Activated CD4-positive, alpha-beta T cell treated with anti-CD3 and anti-CD28 coated beads, Interleukin-2, amount 10 ng/mL, durations not matched to agents 24 days and 14 days (primary cell): ENCODE measurements around the gene MCM5. TPM values are rescaled to one million over a fixed set of nuclear protein-coding genes. Genes with fewer than 3 reads are reported as not detected.

ENCODE experiments used
- DNase-seq: peaks from one replicate; pipeline ENCODE4 v3.0.0; 2022
- H3K27ac Mint-ChIP-seq: one replicate; pipeline ENCODE4 v1.8.0; 2022; ENCODE audit warnings: mild to moderate bottlenecking, mixed read lengths
- H3K27me3 Mint-ChIP-seq: one replicate; pipeline ENCODE4 v1.8.0; 2022; ENCODE audit warnings: mixed read lengths
- H3K36me3 Mint-ChIP-seq: one replicate; pipeline ENCODE4 v1.8.0; 2022; ENCODE audit warnings: low read depth, mild to moderate bottlenecking, mixed read lengths
- H3K4me1 Mint-ChIP-seq: one replicate; pipeline ENCODE4 v1.8.0; 2021; ENCODE audit warnings: mixed read lengths
- H3K4me3 Mint-ChIP-seq: one replicate; pipeline ENCODE4 v1.8.0; 2022; ENCODE audit warnings: mild to moderate bottlenecking, moderate library complexity, mixed read lengths
- H3K9me3 Mint-ChIP-seq: one replicate; pipeline ENCODE4 v1.8.0; 2021; ENCODE audit warnings: mixed read lengths
- intact Hi-C: fragments of 100-400 bp; cut with micrococcal nuclease; formaldehyde crosslinking; loops from one replicate; pipeline ENCODE4 v1.15.1; 2023
- total RNA-seq: library from RNA; stranded (reverse); gene quantifications from 2 replicates; pipeline ENCODE4 v1.2.3, GENCODE V29; 2022

The MCM5 gene
- total RNA-seq, 1 donor from 2014 or later, result 343 TPM

- DNase-seq, result no peak
- Mint-ChIP-seq H3K27ac (no peak overlapping the region), H3K4me3 (no peak overlapping the region), H3K27me3 (no peaks in the 10 kb centered on the region), H3K9me3 (no peaks in the 10 kb centered on the region), H3K4me1 (peaks cover 2% of the 10 kb centered on the region), H3K36me3 (peaks cover 56% of the 10 kb centered on the region)
- intact Hi-C loops, result no loop called here
Measured at GRCh38 chr22:35422936-35423335, 23.0 kb downstream of the MCM5 start.

GRCh38 chr22:35424081-35424480 is 24.1 kb downstream of the MCM5 start:
- no peaks in the 10 kb centered on the region for H3K9me3 Mint-ChIP-seq
- intact Hi-C loops, result no loop called here
- H3K27ac Mint-ChIP-seq, result no peak overlapping the region
- no peaks in the 10 kb centered on the region for H3K27me3 Mint-ChIP-seq
- no peak overlapping the region for H3K4me3 Mint-ChIP-seq
- DNase-seq, result no peak
- peaks cover 2% of the 10 kb centered on the region for H3K4me1 Mint-ChIP-seq
- peaks cover 55% of the 10 kb centered on the region for H3K36me3 Mint-ChIP-seq

GRCh38 chr22:35424761-35425160 is 24.8 kb downstream of the MCM5 start:
- peak overlapping the region; percentile 43 for H3K27ac Mint-ChIP-seq
- H3K9me3 Mint-ChIP-seq, result no peaks in the 10 kb centered on the region
- DNase-seq, result no peak
- no peaks in the 10 kb centered on the region for H3K27me3 Mint-ChIP-seq
- intact Hi-C loops, result no loop called here
- peaks cover 2% of the 10 kb centered on the region for H3K4me1 Mint-ChIP-seq
- peaks cover 52% of the 10 kb centered on the region for H3K36me3 Mint-ChIP-seq
- H3K4me3 Mint-ChIP-seq, result no peak overlapping the region

- Mint-ChIP-seq H3K4me1 (peaks cover 2% of the 10 kb centered on the region), H3K4me3 (no peak overlapping the region), H3K36me3 (peaks cover 51% of the 10 kb centered on the region), H3K9me3 (no peaks in the 10 kb centered on the region), H3K27me3 (no peaks in the 10 kb centered on the region), H3K27ac (no peak overlapping the region)
- no peak for DNase-seq
- intact Hi-C loops, result no loop called here
Measured at GRCh38 chr22:35425546-35425945, 25.6 kb downstream of the MCM5 start.

GRCh38 chr22:35425971-35426800 is 26.2 kb downstream of the MCM5 start:
- H3K27ac Mint-ChIP-seq, result peak overlapping the region; percentile 68
- DNase-seq, result no peak
- intact Hi-C loops, result no loop called here
- peaks cover 53% of the 10 kb centered on the region for H3K36me3 Mint-ChIP-seq
- H3K4me3 Mint-ChIP-seq, result no peak overlapping the region
- peaks cover 2% of the 10 kb centered on the region for H3K4me1 Mint-ChIP-seq
- no peaks in the 10 kb centered on the region for H3K9me3 Mint-ChIP-seq
- no peaks in the 10 kb centered on the region for H3K27me3 Mint-ChIP-seq

- Mint-ChIP-seq H3K27ac (peak overlapping the region; percentile 68), H3K4me1 (peaks cover 2% of the 10 kb centered on the region), H3K9me3 (no peaks in the 10 kb centered on the region), H3K4me3 (no peak overlapping the region), H3K36me3 (peaks cover 54% of the 10 kb centered on the region), H3K27me3 (no peaks in the 10 kb centered on the region)
- DNase-seq, result no peak
- intact Hi-C loops, result no loop called here
Measured at GRCh38 chr22:35426801-35427140, 26.8 kb downstream of the MCM5 start.

- intact Hi-C loops, result loop anchor here (2.0 to 5.0 kb wide), 3 partner anchors 80 to 191 kb away; no protein-coding TSS in a partner anchor
- H3K36me3 Mint-ChIP-seq, result peaks cover 64% of the 10 kb centered on the region
- no peaks in the 10 kb centered on the region for H3K9me3 Mint-ChIP-seq
- peak; percentile 90 for DNase-seq
- no peaks in the 10 kb centered on the region for H3K4me1 Mint-ChIP-seq
- H3K27ac Mint-ChIP-seq, result no peak overlapping the region
- H3K4me3 Mint-ChIP-seq, result no peak overlapping the region
- H3K27me3 Mint-ChIP-seq, result no peaks in the 10 kb centered on the region
Measured at GRCh38 chr22:35430897-35431322, 31.0 kb downstream of the MCM5 start.

- Mint-ChIP-seq H3K4me3 (no peak overlapping the region), H3K4me1 (no peaks in the 10 kb centered on the region), H3K27ac (no peak overlapping the region), H3K36me3 (peaks cover 65% of the 10 kb centered on the region), H3K9me3 (no peaks in the 10 kb centered on the region), H3K27me3 (no peaks in the 10 kb centered on the region)
- intact Hi-C loops, result loop anchor here (2.0 to 5.0 kb wide), 3 partner anchors 81 to 191 kb away; no protein-coding TSS in a partner anchor
- DNase-seq, result no peak
Measured at GRCh38 chr22:35431483-35432227, 31.7 kb downstream of the MCM5 start.

GRCh38 chr22:35432228-35432905 is 32.4 kb downstream of the MCM5 start:
- H3K9me3 Mint-ChIP-seq, result no peaks in the 10 kb centered on the region
- DNase-seq, result no peak
- H3K4me1 Mint-ChIP-seq, result no peaks in the 10 kb centered on the region
- H3K27me3 Mint-ChIP-seq, result no peaks in the 10 kb centered on the region
- peaks cover 62% of the 10 kb centered on the region for H3K36me3 Mint-ChIP-seq
- no peak overlapping the region for H3K27ac Mint-ChIP-seq
- intact Hi-C loops, result loop anchor here (5.0 kb wide), 2 partner anchors 150 to 190 kb away; no protein-coding TSS in a partner anchor
- H3K4me3 Mint-ChIP-seq, result no peak overlapping the region

- Mint-ChIP-seq H3K4me1 (no peaks in the 10 kb centered on the region), H3K9me3 (peaks cover 3% of the 10 kb centered on the region), H3K4me3 (no peak overlapping the region), H3K27ac (no peak overlapping the region), H3K36me3 (peaks cover 79% of the 10 kb centered on the region), H3K27me3 (no peaks in the 10 kb centered on the region)
- intact Hi-C loops, result loop anchor here (5.0 kb wide), 2 partner anchors 148 to 188 kb away; no protein-coding TSS in a partner anchor
- no peak for DNase-seq
Measured at GRCh38 chr22:35434061-35434710, 34.2 kb downstream of the MCM5 start.

- peaks cover 78% of the 10 kb centered on the region for H3K36me3 Mint-ChIP-seq
Measured at GRCh38 chr22:35435201-35435740, 35.3 kb downstream of the MCM5 start.

GRCh38 chr22:35436421-35436820 is 36.5 kb downstream of the MCM5 start:
- intact Hi-C loops, result no loop called here
- no peak overlapping the region for H3K4me3 Mint-ChIP-seq

More at GRCh38 chr22:35435201-35435740, 35.3 kb downstream of the MCM5 start:
- H3K4me3 Mint-ChIP-seq, result no peak overlapping the region
- no peaks in the 10 kb centered on the region for H3K27me3 Mint-ChIP-seq
- peaks cover 3% of the 10 kb centered on the region for H3K4me1 Mint-ChIP-seq
- H3K9me3 Mint-ChIP-seq, result peaks cover 8% of the 10 kb centered on the region
- H3K27ac Mint-ChIP-seq, result no peak overlapping the region
- intact Hi-C loops, result no loop called here
- no peak for DNase-seq

GRCh38 chr22:35437049-35437448 is 37.1 kb downstream of the MCM5 start:
- peaks cover 8% of the 10 kb centered on the region for H3K9me3 Mint-ChIP-seq
- H3K36me3 Mint-ChIP-seq, result peaks cover 69% of the 10 kb centered on the region
- intact Hi-C loops, result no loop called here
- peak overlapping the region; percentile 11 for H3K27ac Mint-ChIP-seq
- H3K4me1 Mint-ChIP-seq, result peaks cover 3% of the 10 kb centered on the region
- no peaks in the 10 kb centered on the region for H3K27me3 Mint-ChIP-seq
- DNase-seq, result no peak
- H3K4me3 Mint-ChIP-seq, result no peak overlapping the region

More at GRCh38 chr22:35436421-35436820, 36.5 kb downstream of the MCM5 start:
- H3K9me3 Mint-ChIP-seq, result peaks cover 8% of the 10 kb centered on the region
- DNase-seq, result no peak
- H3K36me3 Mint-ChIP-seq, result peaks cover 74% of the 10 kb centered on the region
- H3K27ac Mint-ChIP-seq, result no peak overlapping the region
- H3K27me3 Mint-ChIP-seq, result no peaks in the 10 kb centered on the region
- peaks cover 3% of the 10 kb centered on the region for H3K4me1 Mint-ChIP-seq
